Measurements from ENCODE around the gene FNDC5.
A peak's percentile ranks its signal among the peaks of the same experiment; 100 is the strongest.

DNA sequence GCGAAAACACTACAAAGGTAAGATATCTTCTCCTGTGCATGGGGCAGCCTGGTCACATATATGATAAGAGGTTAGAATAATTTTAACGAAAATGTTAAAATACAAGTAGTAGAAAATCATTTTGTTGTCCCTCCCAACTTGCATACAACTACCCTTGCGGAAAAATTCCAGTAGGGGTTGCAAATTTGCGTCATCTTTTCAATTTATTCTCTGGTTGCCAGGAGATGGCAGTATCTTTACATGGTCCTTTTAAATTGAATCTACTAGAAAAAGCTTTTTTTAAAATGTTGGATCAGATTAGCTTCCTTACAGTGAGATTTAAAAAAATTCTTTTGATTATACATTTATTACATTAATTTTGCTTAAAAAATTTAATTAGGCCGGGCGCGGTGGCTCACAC lies 42.4 kb downstream of the FNDC5 start:
- TF ChIP-seq, protein P1, sequence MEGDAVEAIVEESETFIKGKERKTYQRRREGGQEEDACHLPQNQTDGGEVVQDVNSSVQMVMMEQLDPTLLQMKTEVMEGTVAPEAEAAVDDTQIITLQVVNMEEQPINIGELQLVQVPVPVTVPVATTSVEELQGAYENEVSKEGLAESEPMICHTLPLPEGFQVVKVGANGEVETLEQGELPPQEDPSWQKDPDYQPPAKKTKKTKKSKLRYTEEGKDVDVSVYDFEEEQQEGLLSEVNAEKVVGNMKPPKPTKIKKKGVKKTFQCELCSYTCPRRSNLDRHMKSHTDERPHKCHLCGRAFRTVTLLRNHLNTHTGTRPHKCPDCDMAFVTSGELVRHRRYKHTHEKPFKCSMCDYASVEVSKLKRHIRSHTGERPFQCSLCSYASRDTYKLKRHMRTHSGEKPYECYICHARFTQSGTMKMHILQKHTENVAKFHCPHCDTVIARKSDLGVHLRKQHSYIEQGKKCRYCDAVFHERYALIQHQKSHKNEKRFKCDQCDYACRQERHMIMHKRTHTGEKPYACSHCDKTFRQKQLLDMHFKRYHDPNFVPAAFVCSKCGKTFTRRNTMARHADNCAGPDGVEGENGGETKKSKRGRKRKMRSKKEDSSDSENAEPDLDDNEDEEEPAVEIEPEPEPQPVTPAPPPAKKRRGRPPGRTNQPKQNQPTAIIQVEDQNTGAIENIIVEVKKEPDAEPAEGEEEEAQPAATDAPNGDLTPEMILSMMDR (IDR thresholded peaks at IDR 0.05; ENCODE audit: poor library complexity), result peak; percentile 50
- no peak for TF ChIP-seq EZH2 (IDR thresholded peaks at IDR 0.05; ENCODE audit: borderline replicate concordance)
- no peak for TF ChIP-seq EZH2phosphoT487 (IDR thresholded peaks at IDR 0.05; ENCODE audit: low read depth, severe bottlenecking, unreplicated experiment)
